HepG2 (cell line): Measurements from ENCODE around the gene CEP20. TPM values are rescaled to one million over a fixed set of nuclear protein-coding genes. Genes with fewer than 3 reads are reported as not detected.
A peak's percentile ranks its signal among the peaks of the same experiment; 100 is the strongest.

Source experiments
- CHCHD3 ChIP-seq: sonication (generic); formaldehyde crosslinking; IDR thresholded peaks from 2 replicates; pipeline ENCODE4 v1.8.0; 2022; ENCODE audit warnings: mild to moderate bottlenecking, missing genetic modification reagents, moderate library complexity
- DNMT3B ChIP-seq: conservative IDR thresholded peaks from 2 replicates; pipeline ENCODE4 v1.6.1; 2016; ENCODE audit warnings: missing biosample characterization, control low read depth
- HMGXB4 ChIP-seq, 2 experiments: sonication (generic) in 1 of 2; formaldehyde crosslinking in 1 of 2; IDR thresholded peaks; 2 replicates each; pipeline versions ENCODE4 v1.4.0 to v1.6.1; 2018 to 2020; ENCODE audit warnings: missing genetic modification reagents in 2 of 2, borderline replicate concordance in 1 of 2, low read depth in 1 of 2, mild to moderate bottlenecking in 1 of 2, missing biosample characterization in 1 of 2
- KDM3A ChIP-seq: IDR thresholded peaks from 2 replicates; pipeline ENCODE4 v1.6.1; 2018; ENCODE audit warnings: low read depth, missing compliant biosample characterization
- NFIC ChIP-seq: IDR thresholded peaks from 2 replicates; pipeline ENCODE4 v1.6.1; 2012; ENCODE audit warnings: mild to moderate bottlenecking, low read length, inconsistent platforms
- NONO ChIP-seq, 2 experiments: fragments of 450-650 bp in 1 of 2; sonication (generic) in 1 of 2; formaldehyde crosslinking in 1 of 2; IDR thresholded peaks in 1 of 2; conservative IDR thresholded peaks in 1 of 2; 2 replicates each; pipeline versions ENCODE4 v1.6.1 to v1.8.0; 2017 to 2022; ENCODE audit warnings: mild to moderate bottlenecking in 1 of 2, missing genetic modification reagents in 1 of 2, moderate library complexity in 1 of 2
- PITX1 ChIP-seq: sonication (generic); formaldehyde crosslinking; IDR thresholded peaks from 2 replicates; pipeline ENCODE4 v1.5.1; 2020; ENCODE audit warnings: mild to moderate bottlenecking, missing genetic modification reagents
- RAD21 ChIP-seq: fragments of 450-650 bp; formaldehyde crosslinking; IDR thresholded peaks from 2 replicates; pipeline ENCODE4 v1.5.0; 2020; ENCODE audit warnings: mild to moderate bottlenecking
- SNAPC5 ChIP-seq: sonication (generic); formaldehyde crosslinking; IDR thresholded peaks from 2 replicates; pipeline ENCODE4 v1.8.1; 2023; ENCODE audit warnings: mild to moderate bottlenecking, missing genetic modification reagents, borderline replicate concordance
- TAF15 ChIP-seq: fragments of 200-400 bp; formaldehyde crosslinking; IDR thresholded peaks from one replicate; pipeline ENCODE4 v1.6.1; 2018; ENCODE audit warnings: mild to moderate bottlenecking, low read depth, low read length; ENCODE audit not compliant: poor library complexity, severe bottlenecking
- TEAD2 ChIP-seq: sonication (generic); formaldehyde crosslinking; IDR thresholded peaks from 2 replicates; pipeline ENCODE4 v1.9.0; 2021; ENCODE audit warnings: missing genetic modification reagents
- TEAD3 ChIP-seq: optimal IDR thresholded peaks from 2 replicates; pipeline ENCODE3; 2016; ENCODE audit warnings: borderline replicate concordance
- TRIM24 ChIP-seq: sonication (generic); formaldehyde crosslinking; IDR thresholded peaks from 2 replicates; pipeline ENCODE4 v1.8.0; 2022; ENCODE audit warnings: mild to moderate bottlenecking, missing genetic modification reagents
- ZBTB33 ChIP-seq: sonication (generic); formaldehyde crosslinking; IDR thresholded peaks from 2 replicates; pipeline ENCODE4 v1.4.0; 2020; ENCODE audit warnings: missing genetic modification reagents
- ZBTB43 ChIP-seq: sonication (generic); formaldehyde crosslinking; conservative IDR thresholded peaks from 2 replicates; pipeline ENCODE4 v1.4.0; 2020; ENCODE audit warnings: missing genetic modification reagents
- ZNF558 ChIP-seq: sonication (generic); formaldehyde crosslinking; IDR thresholded peaks from 2 replicates; pipeline ENCODE4 v1.9.0; 2022; ENCODE audit warnings: mild to moderate bottlenecking, missing genetic modification reagents, borderline replicate concordance
- ZZZ3 ChIP-seq: sonication (generic); formaldehyde crosslinking; IDR thresholded peaks from 2 replicates; pipeline ENCODE4 v1.4.0; 2020; ENCODE audit warnings: missing genetic modification reagents, mild to moderate bottlenecking, borderline replicate concordance
- polyA plus RNA-seq, 8 experiments: library from polyadenylated mRNA; depleted of rRNA in 3 of 8; stranded (reverse) in 7 of 8; unstranded in 1 of 8; fragments of >200 nt; fragmentation: Illumina TruSeq in 4 of 8; extraction: Trizol in 4 of 8; gene quantifications; 2 replicates each; pipeline versions ENCODE4 v1.2.1 to v1.2.3, GENCODE V29; 2011 to 2016; ENCODE audit warnings: low read depth in 4 of 8, missing spikeins in 1 of 8, mixed read lengths in 1 of 8; ENCODE audit not compliant: insufficient read depth in 1 of 8
- total RNA-seq, 5 experiments: library from RNA; depleted of rRNA; stranded (reverse); fragments of >200 nt; fragmentation: Illumina TruSeq; extraction: Trizol; gene quantifications; 2 replicates each; pipeline ENCODE4 v1.2.3, GENCODE V29; 2016; ENCODE audit warnings: low read depth in 1 of 5
- TF ChIP-seq, protein P1 (sequence below): sonication (generic); formaldehyde crosslinking; IDR thresholded peaks from 2 replicates; pipeline ENCODE4 v1.5.0; 2020; ENCODE audit warnings: mild to moderate bottlenecking, missing genetic modification reagents, moderate library complexity
- TF ChIP-seq, protein P2 (sequence below), 2 experiments: fragments of 450-650 bp in 1 of 2; sonication (generic) in 1 of 2; formaldehyde crosslinking; IDR thresholded peaks; 2 replicates each; pipeline versions ENCODE4 v1.5.0 to v1.8.0; 2020 to 2022; ENCODE audit warnings: mild to moderate bottlenecking in 1 of 2, missing genetic modification reagents in 1 of 2

Gene CEP20
- total and polyA plus RNA-seq, 2 of the 13 experiments (the other 11 are each of a cell fraction or from before 2014, with no cell fraction given), result 53.0 to 54.1 TPM

- TF ChIP-seq HMGXB4 (CRISPR knock-in tag; IDR thresholded peaks at IDR 0.05; ENCODE audit: borderline replicate concordance in 1 of 2, low read depth in 1 of 2), result peak in 1 of 2 experiments; percentile 42; a peak in 1 of 4 replicates
- no peak for TF ChIP-seq ZBTB43 (CRISPR knock-in tag)
- TF ChIP-seq, protein P1, sequence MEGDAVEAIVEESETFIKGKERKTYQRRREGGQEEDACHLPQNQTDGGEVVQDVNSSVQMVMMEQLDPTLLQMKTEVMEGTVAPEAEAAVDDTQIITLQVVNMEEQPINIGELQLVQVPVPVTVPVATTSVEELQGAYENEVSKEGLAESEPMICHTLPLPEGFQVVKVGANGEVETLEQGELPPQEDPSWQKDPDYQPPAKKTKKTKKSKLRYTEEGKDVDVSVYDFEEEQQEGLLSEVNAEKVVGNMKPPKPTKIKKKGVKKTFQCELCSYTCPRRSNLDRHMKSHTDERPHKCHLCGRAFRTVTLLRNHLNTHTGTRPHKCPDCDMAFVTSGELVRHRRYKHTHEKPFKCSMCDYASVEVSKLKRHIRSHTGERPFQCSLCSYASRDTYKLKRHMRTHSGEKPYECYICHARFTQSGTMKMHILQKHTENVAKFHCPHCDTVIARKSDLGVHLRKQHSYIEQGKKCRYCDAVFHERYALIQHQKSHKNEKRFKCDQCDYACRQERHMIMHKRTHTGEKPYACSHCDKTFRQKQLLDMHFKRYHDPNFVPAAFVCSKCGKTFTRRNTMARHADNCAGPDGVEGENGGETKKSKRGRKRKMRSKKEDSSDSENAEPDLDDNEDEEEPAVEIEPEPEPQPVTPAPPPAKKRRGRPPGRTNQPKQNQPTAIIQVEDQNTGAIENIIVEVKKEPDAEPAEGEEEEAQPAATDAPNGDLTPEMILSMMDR (CRISPR knock-in tag), result peak; percentile 86
- no peak for TF ChIP-seq KDM3A (CRISPR knock-in tag)
- peak; percentile 13; the same call in 1 of the 2 replicates for TF ChIP-seq NFIC
- no peak for TF ChIP-seq ZZZ3 (CRISPR knock-in tag)
- no peak for TF ChIP-seq DNMT3B
- no peak for TF ChIP-seq TRIM24 (CRISPR knock-in tag)
- no peak for TF ChIP-seq CHCHD3 (CRISPR knock-in tag)
- no peak for TF ChIP-seq TEAD2
- TF ChIP-seq, protein P2, sequence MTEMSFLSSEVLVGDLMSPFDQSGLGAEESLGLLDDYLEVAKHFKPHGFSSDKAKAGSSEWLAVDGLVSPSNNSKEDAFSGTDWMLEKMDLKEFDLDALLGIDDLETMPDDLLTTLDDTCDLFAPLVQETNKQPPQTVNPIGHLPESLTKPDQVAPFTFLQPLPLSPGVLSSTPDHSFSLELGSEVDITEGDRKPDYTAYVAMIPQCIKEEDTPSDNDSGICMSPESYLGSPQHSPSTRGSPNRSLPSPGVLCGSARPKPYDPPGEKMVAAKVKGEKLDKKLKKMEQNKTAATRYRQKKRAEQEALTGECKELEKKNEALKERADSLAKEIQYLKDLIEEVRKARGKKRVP (CRISPR knock-in tag; IDR thresholded peaks at IDR 0.05), result no peak
- TF ChIP-seq SNAPC5, result 0 out of 2 replicates have a peak, but pooled peaks have one; percentile 41
- TF ChIP-seq TAF15, result no peak
- TF ChIP-seq ZBTB33 (CRISPR knock-in tag), result 0 out of 2 replicates have a peak, but pooled peaks have one; percentile 41
- TF ChIP-seq ZNF558 (CRISPR knock-in tag), result no peak
- peak; percentile 83 for TF ChIP-seq RAD21 (CRISPR knock-in tag)
- peak; percentile 75 for TF ChIP-seq TEAD3 (CRISPR knock-in tag)
- no peak for TF ChIP-seq NONO (IDR thresholded peaks at IDR 0.05)
- TF ChIP-seq NONO (CRISPR knock-in tag; conservative IDR thresholded peaks at IDR 0.05), result no peak
- TF ChIP-seq PITX1 (CRISPR knock-in tag), result peak; percentile 19; the same call in 1 of the 2 replicates
Measured at GRCh38 chr16:15874745-15875314, 13.6 kb downstream of the CEP20 start (continued).
